HepG2 (cell line): ENCODE measurements around the gene RBM14. TPM values are rescaled to one million over a fixed set of nuclear protein-coding genes. Genes with fewer than 3 reads are reported as not detected.

Experiments
- CBX5 ChIP-seq: sonication (generic); formaldehyde crosslinking; IDR thresholded peaks from 2 replicates; pipeline ENCODE4 v1.4.0; 2020; ENCODE audit warnings: missing genetic modification reagents, borderline replicate concordance
- DNMT1 ChIP-seq: sonication (generic); formaldehyde crosslinking; IDR thresholded peaks from 2 replicates; pipeline ENCODE4 v1.5.1; 2020; ENCODE audit warnings: mild to moderate bottlenecking, missing genetic modification reagents
- GABPB1 ChIP-seq: IDR thresholded peaks from 2 replicates; pipeline ENCODE4 v1.6.1; 2016; ENCODE audit warnings: mild to moderate bottlenecking, missing genetic modification reagents, moderate library complexity, missing compliant biosample characterization
- HOXA9 ChIP-seq: sonication (generic); formaldehyde crosslinking; IDR thresholded peaks from 2 replicates; pipeline ENCODE4 v1.8.1; 2022; ENCODE audit warnings: missing genetic modification reagents, mild to moderate bottlenecking, moderate library complexity, borderline replicate concordance
- MBNL3 ChIP-seq: fragments of 250-450 bp; sonication (Bioruptor Pico); conservative IDR thresholded peaks from 2 replicates; pipeline ENCODE4 v1.8.0; 2022; ENCODE audit warnings: mild to moderate bottlenecking, inconsistent platforms
- MTF1 ChIP-seq: sonication (generic); formaldehyde crosslinking; IDR thresholded peaks from 2 replicates; pipeline ENCODE4 v1.5.0; 2020; ENCODE audit warnings: missing genetic modification reagents
- NFKBIZ ChIP-seq: IDR thresholded peaks from 2 replicates; pipeline ENCODE4 v1.6.1; 2018; ENCODE audit warnings: missing genetic modification reagents, missing compliant biosample characterization
- PITX1 ChIP-seq: sonication (generic); formaldehyde crosslinking; IDR thresholded peaks from 2 replicates; pipeline ENCODE4 v1.5.1; 2020; ENCODE audit warnings: mild to moderate bottlenecking, missing genetic modification reagents
- RARG ChIP-seq: sonication (generic); formaldehyde crosslinking; IDR thresholded peaks from 2 replicates; pipeline ENCODE4 v1.4.0; 2020; ENCODE audit warnings: low read depth, mild to moderate bottlenecking, missing genetic modification reagents
- TARDBP ChIP-seq: sonication (generic); formaldehyde crosslinking; IDR thresholded peaks from 2 replicates; pipeline ENCODE4 v1.8.0; 2022; ENCODE audit warnings: mild to moderate bottlenecking, missing genetic modification reagents
- ZBTB21 ChIP-seq: sonication (generic); formaldehyde crosslinking; IDR thresholded peaks from 2 replicates; pipeline ENCODE4 v1.4.0; 2020; ENCODE audit warnings: missing genetic modification reagents
- ZEB1 ChIP-seq: IDR thresholded peaks from 2 replicates; pipeline ENCODE4 v1.6.1; 2012; ENCODE audit warnings: mild to moderate bottlenecking, low read depth, inconsistent platforms; ENCODE audit not compliant: insufficient replicate concordance
- ZFP62 ChIP-seq: sonication (generic); formaldehyde crosslinking; IDR thresholded peaks from 2 replicates; pipeline ENCODE4 v1.4.0; 2020; ENCODE audit warnings: missing genetic modification reagents
- ZNF30 ChIP-seq: sonication (generic); formaldehyde crosslinking; IDR thresholded peaks from 2 replicates; pipeline ENCODE4 v1.5.0; 2020; ENCODE audit warnings: mild to moderate bottlenecking, missing genetic modification reagents
- ZNF703 ChIP-seq: sonication (generic); formaldehyde crosslinking; IDR thresholded peaks from 2 replicates; pipeline ENCODE4 v1.5.1; 2020; ENCODE audit warnings: missing genetic modification reagents, mild to moderate bottlenecking, moderate library complexity, borderline replicate concordance
- ZNF713 ChIP-seq: sonication (generic); formaldehyde crosslinking; IDR thresholded peaks from 2 replicates; pipeline ENCODE4 v1.4.0; 2020; ENCODE audit warnings: mild to moderate bottlenecking, missing genetic modification reagents
- ZNF746 ChIP-seq: sonication (generic); formaldehyde crosslinking; IDR thresholded peaks from 2 replicates; pipeline ENCODE4 v1.8.0; 2022; ENCODE audit warnings: mild to moderate bottlenecking, missing genetic modification reagents
- polyA plus RNA-seq, 8 experiments: library from polyadenylated mRNA; depleted of rRNA in 3 of 8; stranded (reverse) in 7 of 8; unstranded in 1 of 8; fragments of >200 nt; fragmentation: Illumina TruSeq in 4 of 8; extraction: Trizol in 4 of 8; gene quantifications; 2 replicates each; pipeline versions ENCODE4 v1.2.1 to v1.2.3, GENCODE V29; 2011 to 2016; ENCODE audit warnings: low read depth in 4 of 8, missing spikeins in 1 of 8, mixed read lengths in 1 of 8; ENCODE audit not compliant: insufficient read depth in 1 of 8
- total RNA-seq, 5 experiments: library from RNA; depleted of rRNA; stranded (reverse); fragments of >200 nt; fragmentation: Illumina TruSeq; extraction: Trizol; gene quantifications; 2 replicates each; pipeline ENCODE4 v1.2.3, GENCODE V29; 2016; ENCODE audit warnings: low read depth in 1 of 5
- TF ChIP-seq, protein P1 (sequence below): sonication (generic); formaldehyde crosslinking; IDR thresholded peaks from 2 replicates; pipeline ENCODE4 v1.9.0; 2022; ENCODE audit warnings: missing genetic modification reagents, mild to moderate bottlenecking, borderline replicate concordance
- TF ChIP-seq, protein P2 (sequence below): IDR thresholded peaks from 2 replicates; pipeline ENCODE4 v1.6.1; 2012; ENCODE audit warnings: inconsistent platforms
- TF ChIP-seq, protein P3 (sequence below): sonication (generic); formaldehyde crosslinking; IDR thresholded peaks from 2 replicates; pipeline ENCODE4 v1.5.0; 2020; ENCODE audit warnings: missing genetic modification reagents
- TF ChIP-seq, protein P4 (sequence below): sonication (generic); formaldehyde crosslinking; IDR thresholded peaks from 2 replicates; pipeline ENCODE4 v1.8.1; 2023; ENCODE audit warnings: mild to moderate bottlenecking, moderate library complexity, missing genetic modification reagents
- TF ChIP-seq, protein P5 (sequence below): sonication (generic); formaldehyde crosslinking; IDR thresholded peaks from 2 replicates; pipeline ENCODE4 v1.4.0; 2020; ENCODE audit warnings: missing genetic modification reagents, borderline replicate concordance

The RBM14 gene
- total and polyA plus RNA-seq, 2 of the 13 experiments (the other 11 are each of a cell fraction or from before 2014, with no cell fraction given), result 12.7 to 44.1 TPM

DNA sequence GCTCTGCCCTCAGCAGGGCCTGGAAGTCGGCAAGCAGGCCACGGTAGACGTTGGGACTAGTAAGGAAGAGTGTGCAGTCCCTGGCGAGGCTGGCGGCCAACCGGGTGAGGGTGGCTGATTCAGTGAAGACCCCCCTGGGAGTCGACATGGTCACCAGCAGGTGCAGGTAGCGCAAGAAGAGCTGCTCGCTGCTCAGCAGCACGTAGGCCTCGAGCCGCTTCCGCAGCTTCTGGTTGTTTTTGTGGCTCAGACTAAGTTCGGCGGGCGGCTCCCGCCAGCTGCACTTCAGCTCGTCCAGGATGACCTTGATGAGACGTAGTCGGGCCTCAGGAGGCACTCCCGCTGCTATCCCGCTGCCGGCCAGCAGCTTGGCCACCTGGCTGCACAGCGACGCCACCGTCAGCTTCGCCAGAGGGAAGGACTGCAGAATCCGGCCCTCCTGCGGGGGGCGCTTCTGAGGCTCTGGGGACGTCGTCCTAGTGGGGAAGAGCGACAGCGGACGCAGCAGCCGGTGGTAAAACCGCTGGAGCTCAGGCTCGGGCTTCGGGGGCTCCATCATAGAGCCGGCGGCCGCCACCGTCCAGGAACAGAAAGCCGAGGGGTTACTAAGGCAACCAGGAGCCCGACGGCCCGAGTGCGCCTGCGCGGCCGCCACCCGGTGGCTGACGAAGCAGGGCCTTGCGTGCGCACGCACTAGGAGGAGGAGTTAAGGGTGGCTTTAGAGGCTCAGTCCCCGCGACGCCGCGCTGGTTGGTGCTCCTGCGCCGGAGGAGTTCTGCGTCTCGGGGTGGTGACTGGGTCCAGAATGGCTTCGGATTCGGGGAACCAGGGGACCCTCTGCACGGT is 23.8 kb upstream of the RBM14 start, which contains the start of the genes CCDC87 and CCS (continued):
- TF ChIP-seq, protein P1, sequence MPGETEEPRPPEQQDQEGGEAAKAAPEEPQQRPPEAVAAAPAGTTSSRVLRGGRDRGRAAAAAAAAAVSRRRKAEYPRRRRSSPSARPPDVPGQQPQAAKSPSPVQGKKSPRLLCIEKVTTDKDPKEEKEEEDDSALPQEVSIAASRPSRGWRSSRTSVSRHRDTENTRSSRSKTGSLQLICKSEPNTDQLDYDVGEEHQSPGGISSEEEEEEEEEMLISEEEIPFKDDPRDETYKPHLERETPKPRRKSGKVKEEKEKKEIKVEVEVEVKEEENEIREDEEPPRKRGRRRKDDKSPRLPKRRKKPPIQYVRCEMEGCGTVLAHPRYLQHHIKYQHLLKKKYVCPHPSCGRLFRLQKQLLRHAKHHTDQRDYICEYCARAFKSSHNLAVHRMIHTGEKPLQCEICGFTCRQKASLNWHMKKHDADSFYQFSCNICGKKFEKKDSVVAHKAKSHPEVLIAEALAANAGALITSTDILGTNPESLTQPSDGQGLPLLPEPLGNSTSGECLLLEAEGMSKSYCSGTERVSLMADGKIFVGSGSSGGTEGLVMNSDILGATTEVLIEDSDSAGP (CRISPR knock-in tag), result peak; percentile 96
- TF ChIP-seq RARG (0 out of 2 replicates have a peak, but pooled peaks have one; percentile 16), ZNF746 (CRISPR knock-in tag) (no peak; the same call in 1 of the 2 replicates), ZBTB21 (no peak; the same call in 1 of the 2 replicates), MTF1 (no peak), GABPB1 (CRISPR knock-in tag) (peak; percentile 78), ZEB1 (no peak), DNMT1 (CRISPR knock-in tag) (no peak), PITX1 (CRISPR knock-in tag) (peak; percentile 75), ZNF30 (CRISPR knock-in tag) (no peak; the same call in 1 of the 2 replicates), ZNF713 (CRISPR knock-in tag) (no peak), MBNL3 (no peak), CBX5 (CRISPR knock-in tag) (peak; percentile 41; the same call in 1 of the 2 replicates), ZNF703 (no peak), TARDBP (CRISPR knock-in tag) (peak; percentile 68; the same call in 1 of the 2 replicates), ZFP62 (no peak), NFKBIZ (CRISPR knock-in tag) (0 out of 2 replicates have a peak, but pooled peaks have one; percentile 21), HOXA9 (CRISPR knock-in tag) (no peak)
- TF ChIP-seq, protein P2, sequence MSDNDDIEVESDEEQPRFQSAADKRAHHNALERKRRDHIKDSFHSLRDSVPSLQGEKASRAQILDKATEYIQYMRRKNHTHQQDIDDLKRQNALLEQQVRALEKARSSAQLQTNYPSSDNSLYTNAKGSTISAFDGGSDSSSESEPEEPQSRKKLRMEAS, result peak; percentile 92
- TF ChIP-seq, protein P3, sequence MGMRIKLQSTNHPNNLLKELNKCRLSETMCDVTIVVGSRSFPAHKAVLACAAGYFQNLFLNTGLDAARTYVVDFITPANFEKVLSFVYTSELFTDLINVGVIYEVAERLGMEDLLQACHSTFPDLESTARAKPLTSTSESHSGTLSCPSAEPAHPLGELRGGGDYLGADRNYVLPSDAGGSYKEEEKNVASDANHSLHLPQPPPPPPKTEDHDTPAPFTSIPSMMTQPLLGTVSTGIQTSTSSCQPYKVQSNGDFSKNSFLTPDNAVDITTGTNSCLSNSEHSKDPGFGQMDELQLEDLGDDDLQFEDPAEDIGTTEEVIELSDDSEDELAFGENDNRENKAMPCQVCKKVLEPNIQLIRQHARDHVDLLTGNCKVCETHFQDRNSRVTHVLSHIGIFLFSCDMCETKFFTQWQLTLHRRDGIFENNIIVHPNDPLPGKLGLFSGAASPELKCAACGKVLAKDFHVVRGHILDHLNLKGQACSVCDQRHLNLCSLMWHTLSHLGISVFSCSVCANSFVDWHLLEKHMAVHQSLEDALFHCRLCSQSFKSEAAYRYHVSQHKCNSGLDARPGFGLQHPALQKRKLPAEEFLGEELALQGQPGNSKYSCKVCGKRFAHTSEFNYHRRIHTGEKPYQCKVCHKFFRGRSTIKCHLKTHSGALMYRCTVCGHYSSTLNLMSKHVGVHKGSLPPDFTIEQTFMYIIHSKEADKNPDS (CRISPR knock-in tag), result no peak
- TF ChIP-seq, protein P4, sequence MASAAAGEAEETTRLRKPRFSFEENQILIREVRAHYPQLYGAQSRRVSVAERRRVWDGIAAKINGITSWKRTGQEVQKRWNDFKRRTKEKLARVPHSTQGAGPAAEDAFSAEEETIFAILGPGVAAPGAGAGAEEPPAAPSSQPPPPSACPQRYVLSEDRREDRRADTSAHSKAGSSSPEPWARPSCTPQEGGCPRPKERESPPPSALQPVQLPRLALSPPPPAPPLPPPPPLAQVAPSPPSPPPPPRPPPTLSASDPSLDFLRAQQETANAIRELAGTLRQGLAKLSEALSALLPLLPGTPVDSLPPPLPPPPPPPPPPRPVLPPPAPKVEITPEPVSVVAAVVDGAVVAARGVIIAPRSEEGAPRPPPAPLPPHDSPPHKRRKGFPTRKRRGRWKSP, result no peak
- TF ChIP-seq, protein P5, sequence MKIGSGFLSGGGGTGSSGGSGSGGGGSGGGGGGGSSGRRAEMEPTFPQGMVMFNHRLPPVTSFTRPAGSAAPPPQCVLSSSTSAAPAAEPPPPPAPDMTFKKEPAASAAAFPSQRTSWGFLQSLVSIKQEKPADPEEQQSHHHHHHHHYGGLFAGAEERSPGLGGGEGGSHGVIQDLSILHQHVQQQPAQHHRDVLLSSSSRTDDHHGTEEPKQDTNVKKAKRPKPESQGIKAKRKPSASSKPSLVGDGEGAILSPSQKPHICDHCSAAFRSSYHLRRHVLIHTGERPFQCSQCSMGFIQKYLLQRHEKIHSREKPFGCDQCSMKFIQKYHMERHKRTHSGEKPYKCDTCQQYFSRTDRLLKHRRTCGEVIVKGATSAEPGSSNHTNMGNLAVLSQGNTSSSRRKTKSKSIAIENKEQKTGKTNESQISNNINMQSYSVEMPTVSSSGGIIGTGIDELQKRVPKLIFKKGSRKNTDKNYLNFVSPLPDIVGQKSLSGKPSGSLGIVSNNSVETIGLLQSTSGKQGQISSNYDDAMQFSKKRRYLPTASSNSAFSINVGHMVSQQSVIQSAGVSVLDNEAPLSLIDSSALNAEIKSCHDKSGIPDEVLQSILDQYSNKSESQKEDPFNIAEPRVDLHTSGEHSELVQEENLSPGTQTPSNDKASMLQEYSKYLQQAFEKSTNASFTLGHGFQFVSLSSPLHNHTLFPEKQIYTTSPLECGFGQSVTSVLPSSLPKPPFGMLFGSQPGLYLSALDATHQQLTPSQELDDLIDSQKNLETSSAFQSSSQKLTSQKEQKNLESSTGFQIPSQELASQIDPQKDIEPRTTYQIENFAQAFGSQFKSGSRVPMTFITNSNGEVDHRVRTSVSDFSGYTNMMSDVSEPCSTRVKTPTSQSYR (CRISPR knock-in tag), result peak; percentile 19; the same call in 1 of the 2 replicates
